CMK (cell line): ENCODE results near the gene HINT2.

Experiments used
- DNase-seq: peaks from one replicate; pipeline ENCODE4 v3.0.0-alpha.2; 2010; ENCODE audit warnings: low read depth

The HINT2 gene

DNA sequence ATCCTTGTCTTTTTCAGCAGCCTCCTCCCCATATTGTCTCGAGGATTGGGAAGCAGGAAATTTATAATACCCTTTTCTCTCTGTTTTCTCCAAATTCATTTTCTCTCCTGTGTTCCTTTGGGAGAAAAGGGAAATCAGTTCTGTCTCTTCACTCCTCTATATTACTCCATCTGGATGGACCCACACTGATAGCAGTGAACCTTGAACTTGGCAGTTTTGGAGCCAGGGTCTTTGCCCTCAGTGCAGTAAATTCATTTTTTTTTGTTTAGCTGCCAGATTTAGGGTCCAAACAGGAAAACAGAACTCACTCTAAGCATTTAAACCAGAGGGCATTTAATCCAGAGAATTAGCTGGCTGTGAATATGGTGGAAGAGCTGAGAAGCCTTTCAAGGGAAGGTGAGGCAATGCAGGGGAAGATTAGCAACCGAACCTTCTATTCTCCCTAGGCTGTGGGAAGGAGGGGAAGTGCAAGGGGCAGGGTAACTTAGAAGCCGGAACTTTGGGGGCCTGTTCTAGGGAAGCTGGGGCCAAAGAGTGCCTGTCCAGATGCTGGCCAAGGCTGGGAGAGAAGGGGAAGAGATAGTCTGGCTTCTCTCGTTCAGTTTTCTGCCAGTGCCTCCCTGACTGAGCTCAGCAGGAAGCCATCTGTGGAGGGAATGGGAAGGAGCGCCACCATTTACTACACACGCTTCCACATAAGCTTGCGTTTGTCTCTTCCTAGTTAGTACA lies 39.8 kb downstream of the HINT2 start:
- DNase-seq, result peak; percentile 47

DNA sequence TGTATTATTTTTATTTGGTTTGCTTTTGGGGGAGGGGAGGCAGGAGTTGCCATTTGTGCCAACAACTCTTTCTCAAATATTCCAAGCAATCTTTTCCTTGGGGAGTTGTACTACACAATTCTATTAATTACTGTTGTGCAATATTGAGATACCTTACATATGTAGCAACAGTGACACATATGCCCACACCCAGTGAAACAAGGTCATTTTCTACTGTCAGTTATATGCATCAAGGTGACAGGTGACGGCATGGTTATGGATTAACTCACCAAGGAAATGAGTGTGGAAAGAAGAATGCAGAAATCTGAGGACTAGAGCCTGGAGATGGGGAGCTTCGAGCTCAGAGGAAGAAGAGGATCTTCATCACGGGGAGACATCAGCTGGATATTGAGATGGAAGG lies 42.9 kb downstream of the HINT2 start:
- DNase-seq, result no peak

DNA sequence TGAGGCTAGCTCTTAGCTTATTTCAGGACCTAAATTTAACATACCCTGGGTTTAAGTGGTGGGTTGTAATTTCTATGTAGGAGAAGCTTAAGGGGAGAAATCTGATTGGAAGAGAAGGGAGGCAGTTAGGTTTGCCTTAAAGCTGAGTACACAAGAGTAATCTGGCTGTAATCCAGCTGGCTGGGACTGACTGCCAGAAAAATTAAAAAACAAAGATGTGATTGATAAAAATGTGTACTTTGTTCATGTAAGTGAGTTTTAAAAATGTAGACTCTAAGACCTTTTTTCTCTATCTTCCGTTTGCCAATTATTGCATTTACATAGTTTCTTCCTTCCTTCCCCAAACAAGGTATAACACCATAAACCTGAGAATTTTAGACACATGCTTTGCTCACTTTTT lies 43.3 kb downstream of the HINT2 start:
- DNase-seq, result no peak

DNA sequence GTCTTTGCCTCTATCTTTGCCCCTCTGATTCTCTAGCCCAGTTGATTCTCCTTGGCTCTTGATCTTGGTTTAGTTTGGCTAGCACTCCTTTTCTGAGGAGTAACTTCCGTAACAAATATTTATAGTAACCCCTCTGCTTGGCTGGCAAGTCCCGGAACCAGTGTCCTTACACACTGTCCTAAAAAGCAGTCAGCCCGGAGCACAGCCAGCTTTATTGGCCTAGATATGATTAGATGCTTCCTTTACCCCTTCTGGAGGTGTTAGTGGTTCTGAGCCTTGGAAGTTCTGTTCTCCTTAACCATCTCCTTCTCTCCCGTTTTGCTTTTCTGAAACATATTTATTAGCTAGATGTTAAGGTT lies 43.8 kb downstream of the HINT2 start:
- DNase-seq, result no peak

DNA sequence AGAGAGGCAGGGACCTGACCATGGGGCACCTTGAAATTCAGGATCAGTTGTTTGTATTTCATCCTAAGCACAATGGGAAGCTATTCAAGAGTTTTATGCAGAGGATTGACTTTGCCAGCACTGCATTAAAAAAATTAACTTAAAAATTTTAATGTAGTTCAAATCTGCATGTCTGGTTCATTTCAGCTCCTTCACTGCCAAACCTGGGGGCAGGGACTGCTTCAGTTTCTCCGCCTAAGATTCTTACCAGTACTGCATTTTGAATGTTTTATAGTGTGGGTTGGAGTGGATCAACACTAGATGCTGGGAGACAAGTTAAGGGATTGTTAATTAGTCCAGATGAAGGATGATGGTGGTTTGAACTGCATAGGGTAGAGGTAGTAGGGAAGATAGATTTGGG lies 45.1 kb downstream of the HINT2 start:
- no peak for DNase-seq

DNA sequence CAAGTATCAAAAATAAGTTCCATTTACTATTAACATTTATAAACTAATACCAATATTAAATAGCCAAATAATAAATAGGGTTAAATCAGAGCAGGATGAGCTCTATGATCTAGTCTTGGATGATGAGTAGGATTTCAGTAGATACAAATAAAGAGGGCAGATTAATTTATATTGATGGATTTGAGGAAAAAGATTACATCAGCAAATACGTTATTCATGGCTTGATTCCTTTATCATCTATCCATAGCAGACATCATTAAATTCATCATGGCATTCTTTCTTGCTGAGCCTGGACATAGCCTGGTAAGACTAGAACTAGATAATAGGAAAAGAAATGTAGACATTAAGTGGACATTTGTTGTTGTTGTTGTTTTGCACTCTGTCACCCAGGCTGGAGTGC lies 47.4 kb downstream of the HINT2 start:
- DNase-seq, result no peak

DNA sequence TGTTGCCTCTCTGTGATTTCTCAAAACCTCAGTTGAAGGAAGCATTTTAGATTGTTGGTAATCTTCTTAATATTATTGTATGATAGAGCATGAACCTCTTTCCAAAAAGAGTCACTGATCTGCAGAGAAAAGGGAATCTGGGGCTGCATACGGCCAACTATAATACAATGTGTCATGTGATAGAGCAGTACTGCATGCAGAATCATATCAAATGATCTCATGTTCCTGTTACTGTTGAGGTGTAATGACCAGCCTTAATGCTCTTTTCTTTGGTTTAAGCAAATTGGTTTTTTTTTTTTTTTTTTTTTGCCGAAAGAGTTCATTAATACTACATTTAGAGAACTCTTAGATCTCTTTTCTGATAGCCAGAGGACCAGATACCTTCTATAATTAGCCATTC lies 47.8 kb downstream of the HINT2 start:
- no peak for DNase-seq

DNA sequence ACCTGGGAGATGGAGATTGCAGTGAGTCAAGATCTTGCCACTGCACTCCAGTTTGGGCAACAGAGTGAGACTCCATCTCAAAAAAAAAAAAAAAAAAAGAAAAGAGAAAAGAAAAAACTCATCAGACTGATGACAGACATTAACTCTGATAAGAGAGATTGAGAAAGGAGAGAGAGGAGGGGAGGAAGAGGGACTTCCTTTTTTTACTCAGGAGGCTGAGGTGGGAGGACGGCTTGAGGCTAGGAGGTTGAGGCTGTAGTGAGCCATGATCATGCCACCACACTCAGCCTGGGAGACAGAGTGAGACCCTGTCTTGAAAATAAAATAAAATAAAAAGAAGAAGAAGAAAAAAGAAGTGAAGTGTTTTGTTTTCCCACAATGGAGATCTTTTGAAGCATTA lies 51.0 kb downstream of the HINT2 start:
- DNase-seq, result no peak

DNA sequence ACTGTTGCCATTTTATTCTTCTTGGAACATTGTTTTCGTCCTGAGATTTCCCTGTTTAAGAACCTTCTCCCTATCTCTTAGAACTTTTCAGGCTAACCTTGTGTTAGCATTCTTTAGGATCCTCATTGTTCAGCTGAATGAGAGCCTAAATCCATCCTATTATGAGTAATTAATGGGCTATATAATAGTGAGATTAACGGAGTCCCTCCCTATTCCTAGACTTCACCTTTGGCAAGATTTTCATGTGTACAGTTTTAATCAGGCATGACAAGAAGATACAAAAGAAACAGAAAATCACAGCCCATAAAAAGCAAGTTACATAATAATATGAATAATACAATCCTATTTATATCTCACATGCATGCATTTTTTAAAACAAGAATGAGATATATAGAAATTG lies 51.7 kb downstream of the HINT2 start:
- no peak for DNase-seq
